DOHH2 (cell line): ENCODE data around the gene IFT122.
"Not testable (repeated sequence)": the region's sequence is repeated elsewhere in the genome, so short reads cannot be mapped to it uniquely, and the experiment has no call there.

Experiments used
- H3F3A ChIP-seq: fragments of 200-600 bp; sonication (generic), shearing (Covaris generic); 2 replicates; pipeline ENCODE4 v1.6.0; 2016; ENCODE audit warnings: antibody characterized with exemption, mild to moderate bottlenecking; ENCODE audit not compliant: control insufficient read depth, insufficient read depth
- H3K27ac ChIP-seq: fragments of 200-600 bp; sonication (generic); 2 replicates; pipeline ENCODE4 v1.5.1; 2014; ENCODE audit warnings: low read depth, mild to moderate bottlenecking, low read length, moderate library complexity
- H3K27me3 ChIP-seq: fragments of 200-600 bp; sonication (generic); 2 replicates; pipeline ENCODE4 v1.6.1; 2014; ENCODE audit warnings: mild to moderate bottlenecking, low read length, mixed read lengths; ENCODE audit not compliant: control insufficient read depth
- H3K36me3 ChIP-seq: fragments of 200-600 bp; sonication (generic); 2 replicates; pipeline ENCODE4 v1.6.1; 2014; ENCODE audit warnings: mild to moderate bottlenecking, low read length, moderate library complexity, mixed read lengths; ENCODE audit not compliant: control insufficient read depth
- H3K4me1 ChIP-seq: fragments of 200-600 bp; sonication (generic); 2 replicates; pipeline ENCODE4 v1.6.1; 2014; ENCODE audit warnings: mild to moderate bottlenecking, low read length, mixed read lengths; ENCODE audit not compliant: control insufficient read depth
- H3K4me2 ChIP-seq: fragments of 200-600 bp; sonication (generic); 2 replicates; pipeline ENCODE4 v1.6.0; 2014; ENCODE audit warnings: mild to moderate bottlenecking, low read length, moderate library complexity
- H3K4me3 ChIP-seq: fragments of 200-600 bp; sonication (generic); 2 replicates; pipeline ENCODE4 v1.5.1; 2014; ENCODE audit warnings: mild to moderate bottlenecking, low read length, mixed read lengths
- H3K79me2 ChIP-seq: fragments of 200-600 bp; sonication (generic); 2 replicates; pipeline ENCODE4 v1.6.1; 2014; ENCODE audit warnings: mild to moderate bottlenecking, low read length, mixed read lengths; ENCODE audit not compliant: control insufficient read depth
- H3K9me2 ChIP-seq: fragments of 200-600 bp; sonication (generic); replicated peaks from 2 replicates; pipeline ENCODE4 v1.6.1; 2014; ENCODE audit warnings: mild to moderate bottlenecking, low read length, mixed read lengths; ENCODE audit not compliant: control insufficient read depth
- H3K9me3 ChIP-seq: fragments of 200-600 bp; sonication (generic); 2 replicates; pipeline ENCODE4 v1.6.1; 2014; ENCODE audit warnings: antibody characterized with exemption, low read length, mixed read lengths; ENCODE audit not compliant: control insufficient read depth, insufficient read depth
- H4K20me1 ChIP-seq: fragments of 200-600 bp; sonication (generic); 2 replicates; pipeline ENCODE4 v1.6.0; 2014; ENCODE audit warnings: low read depth, mild to moderate bottlenecking, antibody characterized with exemption, low read length, moderate library complexity; ENCODE audit not compliant: control insufficient read depth, insufficient read depth
- EZH2phosphoT487 ChIP-seq: fragments of 200-600 bp; sonication (generic); IDR thresholded peaks from 2 replicates; pipeline ENCODE4 v1.6.1; 2017; ENCODE audit warnings: borderline replicate concordance, mild to moderate bottlenecking, antibody characterized with exemption, low read length, moderate library complexity, mixed read lengths
- TF ChIP-seq, protein P1 (sequence below): fragments of 200-600 bp; sonication (generic); IDR thresholded peaks from one replicate; pipeline ENCODE4 v1.5.1; 2014; ENCODE audit warnings: antibody characterized with exemption, mild to moderate bottlenecking, low read depth, low read length; ENCODE audit not compliant: poor library complexity, severe bottlenecking

Gene IFT122

DNA sequence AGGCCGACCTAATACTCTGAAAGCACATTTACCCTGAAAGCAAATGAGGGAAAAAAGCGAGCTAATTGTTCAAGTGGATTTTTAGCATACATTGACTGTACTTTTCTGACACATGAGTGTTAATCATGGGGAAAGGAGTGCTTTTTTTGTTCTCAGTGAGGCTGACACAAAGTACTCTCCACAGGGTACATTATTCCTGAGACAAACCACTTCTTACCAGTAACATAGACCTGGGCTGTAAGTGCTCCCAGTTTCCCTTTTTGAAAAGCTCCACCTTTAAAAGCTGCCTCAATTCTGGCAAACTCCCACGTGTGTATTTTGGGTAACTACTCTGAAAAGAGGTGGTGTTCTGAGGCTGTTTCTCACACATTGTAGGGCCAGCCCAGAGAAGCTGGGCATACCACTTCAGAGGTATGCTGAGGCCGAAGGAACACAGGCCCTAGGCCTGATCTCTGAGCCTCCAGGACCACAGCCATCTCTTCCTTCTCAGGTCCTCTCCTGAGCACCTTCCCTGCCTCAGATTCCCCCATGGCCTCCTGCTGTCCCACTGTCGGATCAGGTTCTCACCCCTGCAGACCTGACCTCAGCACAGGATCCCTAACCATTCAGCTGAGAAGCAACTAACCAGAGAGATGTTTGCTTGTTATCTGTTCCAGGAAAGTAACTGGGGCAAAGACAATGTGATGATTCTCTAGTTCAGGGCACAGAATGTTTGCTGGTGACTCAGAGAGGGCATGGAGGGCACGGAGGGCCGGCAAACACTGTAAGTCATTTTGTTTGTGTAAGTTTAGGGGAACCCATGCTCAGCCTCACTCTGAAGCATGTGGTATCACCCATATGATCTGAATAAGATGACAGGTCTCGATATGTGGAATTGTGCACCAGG, 58.8 kb downstream of the IFT122 start:
- not testable (repeated sequence) for H3F3A ChIP-seq, H3K27ac ChIP-seq, H3K9me2 ChIP-seq, H3K4me2 ChIP-seq, H3K9me3 ChIP-seq, H3K36me3 ChIP-seq, H4K20me1 ChIP-seq, H3K79me2 ChIP-seq, H3K4me3 ChIP-seq, H3K4me1 ChIP-seq, H3K27me3 ChIP-seq

DNA sequence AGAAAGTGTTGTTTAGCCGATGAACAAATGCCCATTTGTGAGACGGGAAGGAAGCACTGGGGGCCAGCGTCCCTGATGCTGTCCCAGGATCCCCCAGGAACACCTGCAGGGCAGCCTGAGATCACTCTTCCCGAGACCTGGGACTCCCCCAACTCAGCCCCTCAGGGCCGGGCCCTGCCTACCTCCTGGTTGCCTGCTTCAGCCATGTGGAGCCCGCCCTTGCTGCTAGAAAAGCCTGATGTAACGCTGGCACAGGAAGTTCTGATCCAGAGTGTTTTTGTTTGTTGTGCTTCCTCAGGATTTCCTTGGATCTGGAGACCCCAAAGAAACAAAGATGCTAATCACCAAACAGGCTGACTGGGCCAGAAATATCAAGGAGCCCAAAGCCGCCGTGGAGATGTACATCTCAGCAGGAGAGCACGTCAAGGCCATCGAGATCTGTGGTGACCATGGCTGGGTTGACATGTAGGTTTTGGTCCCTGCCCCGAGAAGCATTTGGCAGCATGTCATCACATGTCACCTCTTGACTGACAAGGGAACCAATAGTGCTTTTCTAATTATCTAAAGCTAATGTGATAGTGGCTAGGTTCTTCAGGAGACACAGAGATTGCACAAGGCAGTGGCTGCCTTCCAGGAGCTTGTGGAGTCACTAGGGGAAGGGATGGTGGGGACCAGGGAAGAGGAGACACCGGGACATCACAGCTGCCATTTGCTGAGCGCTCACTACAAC, 59.7 kb downstream of the IFT122 start:
- not testable (repeated sequence) for H4K20me1 ChIP-seq, H3K9me3 ChIP-seq, H3K4me3 ChIP-seq, H3K79me2 ChIP-seq, H3K9me2 ChIP-seq, H3K27ac ChIP-seq, H3K27me3 ChIP-seq, H3K4me1 ChIP-seq, H3F3A ChIP-seq, H3K36me3 ChIP-seq, H3K4me2 ChIP-seq

DNA sequence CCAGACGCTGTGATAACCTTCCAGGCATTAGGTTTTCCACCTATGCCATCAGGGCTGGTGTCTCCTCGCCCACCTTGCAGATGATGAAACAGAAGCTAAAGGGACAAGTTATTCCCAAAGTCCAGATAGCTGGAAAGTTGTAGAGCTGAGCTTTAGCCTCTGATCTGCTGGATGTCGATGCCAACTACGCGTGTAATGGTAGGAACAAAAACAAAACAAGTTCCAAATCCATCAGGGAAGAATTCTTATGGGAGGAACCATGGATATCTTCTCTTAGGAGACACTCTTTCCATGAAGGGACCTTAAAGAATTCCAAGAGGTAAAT, 60.3 kb downstream of the IFT122 start:
- H3K36me3 ChIP-seq, result no peaks in the 10 kb centered on the region

DNA sequence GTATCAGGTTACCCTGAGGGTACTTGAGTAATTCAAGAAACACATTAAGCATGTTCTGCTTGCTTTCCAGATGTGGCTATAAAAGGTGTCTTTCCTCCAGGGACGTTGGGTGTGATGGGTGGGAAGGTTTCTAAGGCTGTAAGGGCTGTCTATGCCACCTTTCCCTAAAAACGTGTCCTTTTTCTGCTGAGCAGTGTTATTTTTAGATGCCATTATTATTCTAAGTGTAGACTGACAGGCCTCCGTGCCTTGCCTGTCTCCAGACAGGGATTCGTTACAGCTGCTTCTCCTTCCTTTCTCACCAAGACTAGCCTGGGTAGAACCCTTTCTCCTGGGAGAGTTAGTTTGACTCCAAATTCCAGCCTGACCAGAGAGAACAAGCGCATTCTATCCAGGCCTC, 61.6 kb downstream of the IFT122 start:
- Histone ChIP-seq H3K36me3 (no peaks in the 10 kb centered on the region; the same call in 1 of the 2 replicates), H3K9me2 (no peaks in the 10 kb centered on the region), H3K79me2 (no peaks in the 10 kb centered on the region), H3K27ac (no peak overlapping the region), H3K4me3 (no peak overlapping the region), H3K9me3 (no peaks in the 10 kb centered on the region), H3K4me1 (no peaks in the 10 kb centered on the region), H3K4me2 (no peak overlapping the region), H3K27me3 (no peaks in the 10 kb centered on the region), H4K20me1 (no peaks in the 10 kb centered on the region), H3F3A (no peaks in the 10 kb centered on the region)
- TF ChIP-seq, protein P1, sequence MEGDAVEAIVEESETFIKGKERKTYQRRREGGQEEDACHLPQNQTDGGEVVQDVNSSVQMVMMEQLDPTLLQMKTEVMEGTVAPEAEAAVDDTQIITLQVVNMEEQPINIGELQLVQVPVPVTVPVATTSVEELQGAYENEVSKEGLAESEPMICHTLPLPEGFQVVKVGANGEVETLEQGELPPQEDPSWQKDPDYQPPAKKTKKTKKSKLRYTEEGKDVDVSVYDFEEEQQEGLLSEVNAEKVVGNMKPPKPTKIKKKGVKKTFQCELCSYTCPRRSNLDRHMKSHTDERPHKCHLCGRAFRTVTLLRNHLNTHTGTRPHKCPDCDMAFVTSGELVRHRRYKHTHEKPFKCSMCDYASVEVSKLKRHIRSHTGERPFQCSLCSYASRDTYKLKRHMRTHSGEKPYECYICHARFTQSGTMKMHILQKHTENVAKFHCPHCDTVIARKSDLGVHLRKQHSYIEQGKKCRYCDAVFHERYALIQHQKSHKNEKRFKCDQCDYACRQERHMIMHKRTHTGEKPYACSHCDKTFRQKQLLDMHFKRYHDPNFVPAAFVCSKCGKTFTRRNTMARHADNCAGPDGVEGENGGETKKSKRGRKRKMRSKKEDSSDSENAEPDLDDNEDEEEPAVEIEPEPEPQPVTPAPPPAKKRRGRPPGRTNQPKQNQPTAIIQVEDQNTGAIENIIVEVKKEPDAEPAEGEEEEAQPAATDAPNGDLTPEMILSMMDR, result no peak
- no peak for TF ChIP-seq EZH2phosphoT487

More for the DNA sequence above, 60.3 kb downstream of the IFT122 start:
- Histone ChIP-seq H3K4me2 (no peak overlapping the region), H3K4me3 (no peak overlapping the region), H4K20me1 (no peaks in the 10 kb centered on the region), H3K79me2 (no peaks in the 10 kb centered on the region), H3K27me3 (no peaks in the 10 kb centered on the region), H3K27ac (no peak overlapping the region), H3F3A (no peaks in the 10 kb centered on the region), H3K9me3 (no peaks in the 10 kb centered on the region), H3K9me2 (no peaks in the 10 kb centered on the region), H3K4me1 (no peaks in the 10 kb centered on the region)
- TF ChIP-seq, protein P1, result no peak
- no peak for TF ChIP-seq EZH2phosphoT487
